SU-DHL-6 (cell line): ENCODE measurements around the gene PTPRJ.

Experiments
- EZH2phosphoT487 ChIP-seq: fragments of 200-600 bp; sonication (generic), shearing (Covaris generic); conservative IDR thresholded peaks from 2 replicates; pipeline ENCODE4 v1.6.1; 2018; ENCODE audit warnings: mild to moderate bottlenecking, antibody characterized with exemption, low read length, moderate library complexity, mixed read lengths
- TF ChIP-seq, protein P1 (sequence below): fragments of 200-600 bp; sonication (generic); IDR thresholded peaks from one replicate; pipeline ENCODE4 v1.5.1; 2017; ENCODE audit warnings: antibody characterized with exemption, mild to moderate bottlenecking, low read length, moderate library complexity; ENCODE audit not compliant: insufficient read depth, poor library complexity, severe bottlenecking

DNA sequence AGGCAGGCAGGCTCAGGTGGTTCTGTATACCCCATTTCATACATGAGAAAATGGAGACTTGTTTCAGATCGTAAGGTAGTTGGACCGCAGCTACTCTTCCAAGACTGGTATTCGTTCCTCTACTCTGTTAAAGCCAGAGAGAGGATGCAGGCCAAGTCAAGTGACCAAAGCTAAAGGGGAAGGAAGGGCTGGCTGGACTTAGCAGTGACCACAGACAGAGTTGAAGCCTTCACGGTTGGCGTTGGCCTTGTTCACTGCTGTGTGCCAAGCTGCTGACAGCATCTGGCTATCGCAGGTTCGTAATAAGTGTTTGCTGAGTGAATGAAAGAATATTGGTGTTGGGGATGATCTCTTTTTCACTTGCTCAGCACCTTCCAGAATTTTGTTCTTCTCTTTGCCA, 64.2 kb downstream of the PTPRJ start:
- TF ChIP-seq, protein P1, sequence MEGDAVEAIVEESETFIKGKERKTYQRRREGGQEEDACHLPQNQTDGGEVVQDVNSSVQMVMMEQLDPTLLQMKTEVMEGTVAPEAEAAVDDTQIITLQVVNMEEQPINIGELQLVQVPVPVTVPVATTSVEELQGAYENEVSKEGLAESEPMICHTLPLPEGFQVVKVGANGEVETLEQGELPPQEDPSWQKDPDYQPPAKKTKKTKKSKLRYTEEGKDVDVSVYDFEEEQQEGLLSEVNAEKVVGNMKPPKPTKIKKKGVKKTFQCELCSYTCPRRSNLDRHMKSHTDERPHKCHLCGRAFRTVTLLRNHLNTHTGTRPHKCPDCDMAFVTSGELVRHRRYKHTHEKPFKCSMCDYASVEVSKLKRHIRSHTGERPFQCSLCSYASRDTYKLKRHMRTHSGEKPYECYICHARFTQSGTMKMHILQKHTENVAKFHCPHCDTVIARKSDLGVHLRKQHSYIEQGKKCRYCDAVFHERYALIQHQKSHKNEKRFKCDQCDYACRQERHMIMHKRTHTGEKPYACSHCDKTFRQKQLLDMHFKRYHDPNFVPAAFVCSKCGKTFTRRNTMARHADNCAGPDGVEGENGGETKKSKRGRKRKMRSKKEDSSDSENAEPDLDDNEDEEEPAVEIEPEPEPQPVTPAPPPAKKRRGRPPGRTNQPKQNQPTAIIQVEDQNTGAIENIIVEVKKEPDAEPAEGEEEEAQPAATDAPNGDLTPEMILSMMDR: no peak
- TF ChIP-seq EZH2phosphoT487: no peak
